Trophoblast cell (in vitro differentiated cells and primary cell): ENCODE data around the gene PPM1H.

Source experiments
- DNase-seq, 2 donors: peaks; one replicate each; pipeline ENCODE4 v3.0.0-alpha.2; 2016
- H2AFZ ChIP-seq: 2 replicates; pipeline ENCODE4 v1.6.1; 2013; ENCODE audit warnings: low read length, moderate library complexity, mild to moderate bottlenecking; ENCODE audit not compliant: insufficient read depth, poor library complexity
- H2AK5ac ChIP-seq: 2 replicates; pipeline ENCODE4 v1.6.1; 2013; ENCODE audit warnings: mild to moderate bottlenecking, low read length
- H2BK120ac ChIP-seq: 2 replicates; pipeline ENCODE4 v1.6.1; 2013; ENCODE audit warnings: low read length, mild to moderate bottlenecking, moderate library complexity; ENCODE audit not compliant: insufficient read depth, poor library complexity
- H2BK12ac ChIP-seq: 2 replicates; pipeline ENCODE4 v1.6.1; 2013; ENCODE audit warnings: mild to moderate bottlenecking, low read length, moderate library complexity
- H2BK5ac ChIP-seq: 2 replicates; pipeline ENCODE4 v1.6.1; 2013; ENCODE audit warnings: low read length, low read depth, moderate library complexity, mild to moderate bottlenecking; ENCODE audit not compliant: poor library complexity
- H3K14ac ChIP-seq: 2 replicates; pipeline ENCODE4 v1.6.1; 2013; ENCODE audit warnings: mild to moderate bottlenecking, low read length
- H3K18ac ChIP-seq: 2 replicates; pipeline ENCODE4 v1.6.1; 2013; ENCODE audit warnings: mild to moderate bottlenecking, low read length
- H3K23ac ChIP-seq: 2 replicates; pipeline ENCODE4 v1.6.1; 2013; ENCODE audit warnings: low read length
- H3K27ac ChIP-seq: 2 replicates; pipeline ENCODE4 v1.5.1; 2013; ENCODE audit warnings: low read depth, mild to moderate bottlenecking, inconsistent platforms, low read length, moderate library complexity
- H3K27me3 ChIP-seq: 2 replicates; pipeline ENCODE4 v1.6.1; 2013; ENCODE audit warnings: inconsistent platforms, mild to moderate bottlenecking, low read length, moderate library complexity; ENCODE audit not compliant: insufficient read depth
- H3K36me3 ChIP-seq, 2 experiments: 1 replicate in 1 of 2; 2 replicates in 1 of 2; pipeline ENCODE4 v1.6.1; 2013; ENCODE audit warnings: low read length in 2 of 2, mild to moderate bottlenecking in 2 of 2, moderate library complexity in 1 of 2; ENCODE audit not compliant: insufficient read depth in 2 of 2, control insufficient read depth in 1 of 2
- H3K4ac ChIP-seq: 2 replicates; pipeline ENCODE4 v1.6.1; 2013; ENCODE audit warnings: low read depth, mild to moderate bottlenecking, low read length, moderate library complexity
- H3K4me1 ChIP-seq, 2 experiments: 1 replicate in 1 of 2; 2 replicates in 1 of 2; pipeline ENCODE4 v1.6.1; 2013; ENCODE audit warnings: low read length in 2 of 2, mild to moderate bottlenecking in 2 of 2, moderate library complexity in 1 of 2; ENCODE audit not compliant: insufficient read depth in 2 of 2, control insufficient read depth in 1 of 2
- H3K4me2 ChIP-seq: 2 replicates; pipeline ENCODE4 v1.6.1; 2013; ENCODE audit warnings: inconsistent platforms, mild to moderate bottlenecking, low read length, moderate library complexity
- H3K4me3 ChIP-seq: 2 replicates; pipeline ENCODE4 v1.5.1; 2013; ENCODE audit warnings: mild to moderate bottlenecking, low read depth, low read length, inconsistent platforms
- H3K79me1 ChIP-seq: one replicate; pipeline ENCODE4 v1.6.1; 2013; ENCODE audit warnings: low read length
- H3K79me2 ChIP-seq: 2 replicates; pipeline ENCODE4 v1.6.1; 2013; ENCODE audit warnings: low read length, mild to moderate bottlenecking; ENCODE audit not compliant: control insufficient read depth, insufficient read depth, poor library complexity
- H3K9ac ChIP-seq: 2 replicates; pipeline ENCODE4 v1.6.1; 2013; ENCODE audit warnings: mild to moderate bottlenecking, low read length
- H3K9me3 ChIP-seq: 2 replicates; pipeline ENCODE4 v1.6.1; 2013; ENCODE audit warnings: low read depth, mild to moderate bottlenecking, control low read depth, inconsistent platforms, low read length; ENCODE audit not compliant: insufficient read depth
- H4K12ac ChIP-seq: 2 replicates; pipeline ENCODE4 v1.6.1; 2013; ENCODE audit warnings: low read depth, mild to moderate bottlenecking, low read length, moderate library complexity
- H4K8ac ChIP-seq: 2 replicates; pipeline ENCODE4 v1.6.1; 2013; ENCODE audit warnings: low read depth, mild to moderate bottlenecking, low read length, moderate library complexity
- H4K91ac ChIP-seq: one replicate; pipeline ENCODE4 v1.6.1; 2013; ENCODE audit warnings: low read depth, mild to moderate bottlenecking, low read length, moderate library complexity
- WGBS: extraction: QIAGEN DNeasy Blood & Tissue Kit; methylation state at CpG from one replicate; pipeline ENCODE4 v1.1.7; 2013; ENCODE audit warnings: missing lambda C conversion rate; ENCODE audit not compliant: insufficient read length, insufficient coverage; ENCODE audit errors: extremely low coverage; 5-methylcytosine and 5-hydroxymethylcytosine counted together

The PPM1H gene

GRCh38 chr12:62919838-62920237 is 15.1 kb downstream of the PPM1H start:
- Histone ChIP-seq H3K4me2 (no peak overlapping the region), H3K9me3 (no peaks in the 10 kb centered on the region), H3K4ac (no peak overlapping the region), H3K79me1 (no peaks in the 10 kb centered on the region), H3K27ac (no peak overlapping the region), H2BK120ac (no peak overlapping the region), H3K18ac (no peak overlapping the region), H4K91ac (no peak overlapping the region), H2AFZ (no peak overlapping the region), H3K79me2 (no peaks in the 10 kb centered on the region), H3K23ac (no peak overlapping the region), H2BK5ac (no peak overlapping the region), H3K36me3 (no peaks in the 10 kb centered on the region), H3K27me3 (no peaks in the 10 kb centered on the region), H3K4me3 (no peak overlapping the region), H4K8ac (no peak overlapping the region), H2AK5ac (no peak overlapping the region), H4K12ac (no peak overlapping the region), H3K4me1 (no peaks in the 10 kb centered on the region), H2BK12ac (no peak overlapping the region), H3K14ac (no peak overlapping the region), H3K9ac (no peak overlapping the region)
- no CpG with 5 or more reads among the region's 2 CpGs for WGBS
- DNase-seq = no peak

GRCh38 chr12:62917926-62918325 is 17.0 kb downstream of the PPM1H start:
- Histone ChIP-seq H3K23ac (no peak overlapping the region), H3K27ac (no peak overlapping the region), H3K4me2 (no peak overlapping the region), H3K4me1 (no peaks in the 10 kb centered on the region), H3K18ac (no peak overlapping the region), H3K14ac (no peak overlapping the region), H2BK12ac (no peak overlapping the region), H4K91ac (no peak overlapping the region), H3K27me3 (no peaks in the 10 kb centered on the region), H3K36me3 (no peaks in the 10 kb centered on the region), H3K79me1 (no peaks in the 10 kb centered on the region), H3K79me2 (no peaks in the 10 kb centered on the region), H2AK5ac (no peak overlapping the region), H2BK120ac (no peak overlapping the region), H2BK5ac (no peak overlapping the region), H3K9me3 (no peaks in the 10 kb centered on the region), H3K4ac (no peak overlapping the region), H4K12ac (no peak overlapping the region), H3K9ac (no peak overlapping the region), H4K8ac (no peak overlapping the region), H2AFZ (no peak overlapping the region), H3K4me3 (no peak overlapping the region)
- no CpG with 5 or more reads among the region's 1 CpG for WGBS
- DNase-seq = no peak

GRCh38 chr12:62916632-62917425 is 18.1 kb downstream of the PPM1H start:
- no peak for DNase-seq
- no peak overlapping the region for H4K8ac ChIP-seq
- H2BK120ac ChIP-seq = no peak overlapping the region
- H3K79me2 ChIP-seq = no peaks in the 10 kb centered on the region
- no peak overlapping the region for H3K18ac ChIP-seq
- no peak overlapping the region for H3K4ac ChIP-seq
- H3K23ac ChIP-seq = no peak overlapping the region
- no peak overlapping the region for H2AK5ac ChIP-seq
- no CpG with 5 or more reads among the region's 7 CpGs for WGBS
- H3K79me1 ChIP-seq = no peaks in the 10 kb centered on the region
- no peak overlapping the region for H3K27ac ChIP-seq
- H3K9ac ChIP-seq = no peak overlapping the region
- no peaks in the 10 kb centered on the region for H3K27me3 ChIP-seq
- no peak overlapping the region for H2BK12ac ChIP-seq
- H3K14ac ChIP-seq = no peak overlapping the region
- H4K12ac ChIP-seq = no peak overlapping the region
- H4K91ac ChIP-seq = no peak overlapping the region
- no peak overlapping the region for H3K4me2 ChIP-seq
- no peaks in the 10 kb centered on the region for H3K4me1 ChIP-seq
- no peak overlapping the region for H2BK5ac ChIP-seq
- no peak overlapping the region for H3K4me3 ChIP-seq
- no peaks in the 10 kb centered on the region for H3K9me3 ChIP-seq
- H2AFZ ChIP-seq = no peak overlapping the region
- H3K36me3 ChIP-seq = no peaks in the 10 kb centered on the region

- Histone ChIP-seq H3K79me2 (no peaks in the 10 kb centered on the region), H3K4me1 (no peaks in the 10 kb centered on the region), H3K79me1 (no peaks in the 10 kb centered on the region), H3K9ac (no peak overlapping the region), H2BK12ac (no peak overlapping the region), H2AFZ (no peak overlapping the region), H3K9me3 (no peaks in the 10 kb centered on the region), H3K18ac (no peak overlapping the region), H3K36me3 (no peaks in the 10 kb centered on the region), H2AK5ac (no peak overlapping the region), H3K4me3 (no peak overlapping the region), H4K12ac (no peak overlapping the region), H3K27me3 (no peaks in the 10 kb centered on the region), H2BK5ac (no peak overlapping the region), H3K14ac (no peak overlapping the region), H3K27ac (no peak overlapping the region), H4K8ac (no peak overlapping the region), H4K91ac (no peak overlapping the region), H3K4ac (no peak overlapping the region), H3K23ac (no peak overlapping the region), H2BK120ac (no peak overlapping the region), H3K4me2 (no peak overlapping the region)
- no peak for DNase-seq
- no CpG with 5 or more reads among the region's 6 CpGs for WGBS
These were observed 19.8 kb downstream of the PPM1H start for GRCh38 chr12:62915204-62915529.
